HepG2 (cell line): ENCODE results near the gene DIRAS1. TPM values are rescaled to one million over a fixed set of nuclear protein-coding genes. Genes with fewer than 3 reads are reported as not detected.

ENCODE experiments used
- ADNP ChIP-seq: sonication (generic); formaldehyde crosslinking; IDR thresholded peaks from 2 replicates; pipeline ENCODE4 v1.4.0; 2020; ENCODE audit warnings: missing genetic modification reagents
- CSRNP2 ChIP-seq: sonication (generic); formaldehyde crosslinking; conservative IDR thresholded peaks from 2 replicates; pipeline ENCODE4 v1.8.0; 2022; ENCODE audit warnings: low read depth, missing genetic modification reagents
- ETS1 ChIP-seq: sonication (generic); formaldehyde crosslinking; IDR thresholded peaks from 2 replicates; pipeline ENCODE4 v1.4.0; 2020; ENCODE audit warnings: missing genetic modification reagents
- FOSL2 ChIP-seq: sonication (generic); formaldehyde crosslinking; IDR thresholded peaks from 2 replicates; pipeline ENCODE4 v1.4.0; 2020; ENCODE audit warnings: missing genetic modification reagents
- FOXO1 ChIP-seq: sonication (generic); formaldehyde crosslinking; IDR thresholded peaks from 2 replicates; pipeline ENCODE4 v1.4.0; 2020; ENCODE audit warnings: missing genetic modification reagents
- FUBP1 ChIP-seq: sonication (generic); formaldehyde crosslinking; IDR thresholded peaks from 2 replicates; pipeline ENCODE4 v1.5.1; 2020; ENCODE audit warnings: missing genetic modification reagents, mild to moderate bottlenecking, borderline replicate concordance
- HMG20A ChIP-seq: IDR thresholded peaks from 2 replicates; pipeline ENCODE4 v1.6.1; 2016; ENCODE audit warnings: borderline replicate concordance
- HNF4G ChIP-seq, 2 experiments: sonication (generic) in 1 of 2; formaldehyde crosslinking in 1 of 2; IDR thresholded peaks; 2 replicates each; pipeline versions ENCODE4 v1.4.0 to v1.6.1; 2011 to 2020; ENCODE audit warnings: borderline replicate concordance in 2 of 2, low read depth in 2 of 2, mild to moderate bottlenecking in 2 of 2, low read length in 1 of 2, missing genetic modification reagents in 1 of 2, moderate library complexity in 1 of 2
- HOXA3 ChIP-seq: sonication (generic); formaldehyde crosslinking; IDR thresholded peaks from 2 replicates; pipeline ENCODE4 v1.5.0; 2020; ENCODE audit warnings: missing genetic modification reagents
- IKZF4 ChIP-seq: sonication (generic); formaldehyde crosslinking; IDR thresholded peaks from 2 replicates; pipeline ENCODE4 v1.5.1; 2020; ENCODE audit warnings: borderline replicate concordance, mild to moderate bottlenecking, low read depth, missing genetic modification reagents; ENCODE audit errors: not compliant biosample characterization
- KDM1A ChIP-seq: IDR thresholded peaks from 2 replicates; pipeline ENCODE4 v1.6.1; 2016; ENCODE audit warnings: missing compliant biosample characterization
- MAZ ChIP-seq, 2 experiments: sonication (generic) in 1 of 2; formaldehyde crosslinking in 1 of 2; IDR thresholded peaks; 2 replicates each; pipeline versions ENCODE4 v1.5.0 to v1.6.1; 2012 to 2020; ENCODE audit warnings: low read depth in 2 of 2, mild to moderate bottlenecking in 2 of 2, borderline replicate concordance in 1 of 2, improper control_type of control experiment in 1 of 2, low read length in 1 of 2, missing genetic modification reagents in 1 of 2, moderate library complexity in 1 of 2
- MEF2D ChIP-seq: sonication (generic); formaldehyde crosslinking; IDR thresholded peaks from 2 replicates; pipeline ENCODE4 v1.5.1; 2020; ENCODE audit warnings: mild to moderate bottlenecking, missing genetic modification reagents
- PTBP1 ChIP-seq: fragments of 200-400 bp; formaldehyde crosslinking; IDR thresholded peaks from 2 replicates; pipeline ENCODE4 v1.6.1; 2018; ENCODE audit warnings: low read length, low read depth; ENCODE audit not compliant: poor library complexity, severe bottlenecking
- THRA ChIP-seq: sonication (generic); formaldehyde crosslinking; IDR thresholded peaks from 2 replicates; pipeline ENCODE4 v1.4.0; 2020; ENCODE audit warnings: missing genetic modification reagents, borderline replicate concordance
- ZFAT ChIP-seq: sonication (generic); formaldehyde crosslinking; conservative IDR thresholded peaks from 2 replicates; pipeline ENCODE4 v1.8.1; 2023; ENCODE audit warnings: missing genetic modification reagents, inconsistent platforms
- ZMYM3 ChIP-seq: sonication (generic); formaldehyde crosslinking; IDR thresholded peaks from 2 replicates; pipeline ENCODE4 v1.5.1; 2020; ENCODE audit warnings: mild to moderate bottlenecking, missing genetic modification reagents
- ZNF331 ChIP-seq: sonication (generic); formaldehyde crosslinking; IDR thresholded peaks from 2 replicates; pipeline ENCODE4 v1.4.0; 2020; ENCODE audit warnings: missing genetic modification reagents
- ZNF503 ChIP-seq: sonication (generic); formaldehyde crosslinking; IDR thresholded peaks from 2 replicates; pipeline ENCODE4 v1.4.0; 2020; ENCODE audit warnings: missing genetic modification reagents
- ZNF749 ChIP-seq: sonication (generic); formaldehyde crosslinking; IDR thresholded peaks from 2 replicates; pipeline ENCODE4 v1.8.0; 2022; ENCODE audit warnings: mild to moderate bottlenecking, missing genetic modification reagents, moderate library complexity, borderline replicate concordance
- polyA plus RNA-seq, 8 experiments: library from polyadenylated mRNA; depleted of rRNA in 3 of 8; stranded (reverse) in 7 of 8; unstranded in 1 of 8; fragments of >200 nt; fragmentation: Illumina TruSeq in 4 of 8; extraction: Trizol in 4 of 8; gene quantifications; 2 replicates each; pipeline versions ENCODE4 v1.2.1 to v1.2.3, GENCODE V29; 2011 to 2016; ENCODE audit warnings: low read depth in 4 of 8, missing spikeins in 1 of 8, mixed read lengths in 1 of 8; ENCODE audit not compliant: insufficient read depth in 1 of 8
- total RNA-seq, 5 experiments: library from RNA; depleted of rRNA; stranded (reverse); fragments of >200 nt; fragmentation: Illumina TruSeq; extraction: Trizol; gene quantifications; 2 replicates each; pipeline ENCODE4 v1.2.3, GENCODE V29; 2016; ENCODE audit warnings: low read depth in 1 of 5

DIRAS1 gene
- total and polyA plus RNA-seq, 2 of the 13 experiments (the other 11 are each of a cell fraction or from before 2014, with no cell fraction given): 0.97 to 1.8 TPM

- TF ChIP-seq ETS1 (CRISPR knock-in tag): no peak
- no peak for TF ChIP-seq FOXO1
- no peak for TF ChIP-seq HMG20A (CRISPR knock-in tag)
- no peak for TF ChIP-seq PTBP1
- no peak for TF ChIP-seq ZFAT (CRISPR knock-in tag)
- no peak for TF ChIP-seq ZNF749
- no peak for TF ChIP-seq FUBP1 (CRISPR knock-in tag)
- TF ChIP-seq FOSL2 (CRISPR knock-in tag): peak; percentile 61
- 0 out of 2 replicates have a peak, but pooled peaks have one; percentile 22 for TF ChIP-seq MEF2D (CRISPR knock-in tag)
- no peak for TF ChIP-seq CSRNP2 (CRISPR knock-in tag)
- no peak for TF ChIP-seq HNF4G (IDR thresholded peaks at IDR 0.05; ENCODE audit: borderline replicate concordance, low read depth, low read length)
- no peak for TF ChIP-seq HNF4G (CRISPR knock-in tag; IDR thresholded peaks at IDR 0.05; ENCODE audit: borderline replicate concordance, low read depth)
- peak; percentile 92 for TF ChIP-seq ZMYM3
- peak; percentile 17; the same call in 1 of the 2 replicates for TF ChIP-seq HOXA3 (CRISPR knock-in tag)
- 0 out of 2 replicates have a peak, but pooled peaks have one; percentile 59 for TF ChIP-seq KDM1A (CRISPR knock-in tag)
- no peak for TF ChIP-seq ZNF331
- no peak for TF ChIP-seq ZNF503 (CRISPR knock-in tag)
- TF ChIP-seq THRA: no peak
- TF ChIP-seq MAZ (IDR thresholded peaks at IDR 0.05; ENCODE audit: borderline replicate concordance, low read depth, low read length): no peak
- no peak for TF ChIP-seq MAZ (CRISPR knock-in tag; IDR thresholded peaks at IDR 0.05; ENCODE audit: low read depth)
- TF ChIP-seq IKZF4 (CRISPR knock-in tag): no peak
- no peak for TF ChIP-seq ADNP
Observed at GRCh38 chr19:2722541-2723344, 1.6 kb upstream of the DIRAS1 start (continued).
